WTC11 (cell line): ENCODE results near the gene ADGRL4. TPM values are rescaled to one million over a fixed set of nuclear protein-coding genes. Genes with fewer than 3 reads are reported as not detected.

Source experiments
- ATAC-seq: fragments of 200-7000 bp; cut with Tn5 transposase; 2 replicates; pipeline ENCODE4 v1.10.0; 2021; ENCODE audit warnings: mild to moderate bottlenecking, moderate library complexity
- CTCF ChIA-PET: fragments of 300-600 bp; sonication (Branson Sonifier 250); formaldehyde crosslinking; loops from one replicate; lab custom pipeline; 2021; ENCODE audit warnings: antibody characterized with exemption; lab: Charles Lee
- POLR2A ChIA-PET: fragments of 350-600 bp; sonication (Branson Sonifier 250); formaldehyde crosslinking; loops from one replicate; lab custom pipeline; 2021; ENCODE audit warnings: antibody characterized with exemption; lab: Charles Lee
- DNase-seq: peaks from one replicate; pipeline ENCODE4 v3.0.0; 2021; ENCODE audit warnings: low spot score
- H3K27ac Mint-ChIP-seq: 2 replicates; pipeline ENCODE4 v1.8.0; 2021; ENCODE audit warnings: mixed read lengths
- H3K27me3 Mint-ChIP-seq: 2 replicates; pipeline ENCODE4 v1.8.0; 2021; ENCODE audit warnings: low read depth, mild to moderate bottlenecking, moderate library complexity, mixed read lengths
- H3K36me3 Mint-ChIP-seq: 2 replicates; pipeline ENCODE4 v1.8.0; 2021; ENCODE audit warnings: mixed read lengths
- H3K4me1 Mint-ChIP-seq: 2 replicates; pipeline ENCODE4 v1.8.0; 2022; ENCODE audit warnings: mixed read lengths
- H3K4me3 Mint-ChIP-seq: 2 replicates; pipeline ENCODE4 v1.8.0; 2021; ENCODE audit warnings: mild to moderate bottlenecking, moderate library complexity, mixed read lengths
- H3K9me3 Mint-ChIP-seq: 2 replicates; pipeline ENCODE4 v1.8.0; 2021; ENCODE audit warnings: mixed read lengths
- ATF1 ChIP-seq: sonication (generic); formaldehyde crosslinking; IDR thresholded peaks from 2 replicates; pipeline ENCODE4 v1.8.1; 2023; ENCODE audit warnings: mild to moderate bottlenecking, moderate library complexity, missing genetic modification reagents
- ESRRA ChIP-seq: sonication (generic); formaldehyde crosslinking; IDR thresholded peaks from 2 replicates; pipeline ENCODE4 v1.8.1; 2022; ENCODE audit warnings: mild to moderate bottlenecking, missing genetic modification reagents, borderline replicate concordance
- FOXJ3 ChIP-seq: sonication (generic); formaldehyde crosslinking; IDR thresholded peaks from 2 replicates; pipeline ENCODE4 v1.9.0; 2021; ENCODE audit warnings: missing genetic modification reagents, mild to moderate bottlenecking, borderline replicate concordance
- HMGA2 ChIP-seq: fragments of 250-450 bp; sonication (Bioruptor Pico); IDR thresholded peaks from 2 replicates; pipeline ENCODE4 v1.4.0; 2021; ENCODE audit warnings: mild to moderate bottlenecking, moderate library complexity
- KAT7 ChIP-seq: sonication (generic); formaldehyde crosslinking; IDR thresholded peaks from 2 replicates; pipeline ENCODE4 v1.8.1; 2023; ENCODE audit warnings: missing genetic modification reagents, mild to moderate bottlenecking, borderline replicate concordance
- NFATC4 ChIP-seq: fragments of 250-450 bp; sonication (Bioruptor Pico); IDR thresholded peaks from 2 replicates; pipeline ENCODE4 v1.9.0; 2021; ENCODE audit warnings: mild to moderate bottlenecking
- ZNF121 ChIP-seq: sonication (generic); formaldehyde crosslinking; IDR thresholded peaks from 2 replicates; pipeline ENCODE4 v1.8.0; 2023; ENCODE audit warnings: missing genetic modification reagents
- ZNF671 ChIP-seq: fragments of 250-450 bp; sonication (Bioruptor Pico); IDR thresholded peaks from 2 replicates; pipeline ENCODE4 v1.8.0; 2021; ENCODE audit warnings: mild to moderate bottlenecking
- total RNA-seq: library from RNA; stranded (reverse); gene quantifications from 3 replicates; pipeline ENCODE4 v1.2.3, GENCODE V29; 2021
- TF ChIP-seq, protein P1 (sequence below): fragments of 250-450 bp; sonication (Bioruptor Pico); IDR thresholded peaks from 2 replicates; pipeline ENCODE4 v1.9.0; 2021; ENCODE audit warnings: mild to moderate bottlenecking, borderline replicate concordance
- TF ChIP-seq, protein P2 (sequence below): sonication (generic); formaldehyde crosslinking; IDR thresholded peaks from 2 replicates; pipeline ENCODE4 v1.8.1; 2023; ENCODE audit warnings: mild to moderate bottlenecking, missing genetic modification reagents, borderline replicate concordance
- TF ChIP-seq, protein P3 (sequence below): sonication (generic); formaldehyde crosslinking; IDR thresholded peaks from 2 replicates; pipeline ENCODE4 v1.8.0; 2022; ENCODE audit warnings: mild to moderate bottlenecking, missing genetic modification reagents

ADGRL4 gene
- total RNA-seq, 1 experiment from 2014 or later, result 0.37 TPM

DNA sequence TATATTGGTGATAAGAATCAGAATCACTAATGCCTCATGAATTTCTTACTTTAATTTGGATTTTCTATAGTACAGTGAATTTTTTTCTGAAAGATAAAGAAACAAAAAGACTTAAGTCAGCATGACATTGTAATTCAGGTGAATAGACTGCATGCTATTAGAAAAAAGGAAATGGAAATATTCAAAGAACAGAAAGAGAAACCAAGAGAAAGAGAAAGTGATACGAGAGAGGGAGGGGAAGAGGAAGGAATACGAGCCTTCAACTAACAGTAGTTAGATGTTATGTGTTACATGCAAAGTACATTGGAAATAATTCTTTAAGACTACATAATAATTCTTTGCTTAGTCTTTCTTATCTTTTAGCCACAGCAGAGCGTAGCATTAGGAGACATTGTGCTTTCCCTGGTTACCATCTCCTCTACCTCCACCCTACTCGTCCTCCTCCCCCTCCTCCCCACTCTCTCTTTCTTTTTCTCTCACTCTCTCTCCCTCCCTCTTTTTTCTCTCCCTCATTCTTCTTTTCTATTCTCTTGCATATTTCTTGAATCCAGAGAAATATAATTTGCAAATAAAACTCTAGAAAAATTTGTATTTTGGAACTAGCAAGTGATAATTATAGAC, 46.4 kb upstream of the ADGRL4 start:
- Mint-ChIP-seq H3K27ac (peak overlapping the region; percentile 74; the same call in 1 of the 2 replicates), H3K4me1 (peaks cover 24% of the 10 kb centered on the region), H3K27me3 (no peaks in the 10 kb centered on the region), H3K9me3 (peaks cover 14% of the 10 kb centered on the region), H3K36me3 (no peaks in the 10 kb centered on the region; the same call in 1 of the 2 replicates), H3K4me3 (peak overlapping the region; percentile 35)
- CTCF ChIA-PET, result no interaction called here
- no peak for DNase-seq
- no peak for TF ChIP-seq HMGA2
- no peak for TF ChIP-seq ZNF121 (CRISPR knock-in tag)
- TF ChIP-seq, protein P1, sequence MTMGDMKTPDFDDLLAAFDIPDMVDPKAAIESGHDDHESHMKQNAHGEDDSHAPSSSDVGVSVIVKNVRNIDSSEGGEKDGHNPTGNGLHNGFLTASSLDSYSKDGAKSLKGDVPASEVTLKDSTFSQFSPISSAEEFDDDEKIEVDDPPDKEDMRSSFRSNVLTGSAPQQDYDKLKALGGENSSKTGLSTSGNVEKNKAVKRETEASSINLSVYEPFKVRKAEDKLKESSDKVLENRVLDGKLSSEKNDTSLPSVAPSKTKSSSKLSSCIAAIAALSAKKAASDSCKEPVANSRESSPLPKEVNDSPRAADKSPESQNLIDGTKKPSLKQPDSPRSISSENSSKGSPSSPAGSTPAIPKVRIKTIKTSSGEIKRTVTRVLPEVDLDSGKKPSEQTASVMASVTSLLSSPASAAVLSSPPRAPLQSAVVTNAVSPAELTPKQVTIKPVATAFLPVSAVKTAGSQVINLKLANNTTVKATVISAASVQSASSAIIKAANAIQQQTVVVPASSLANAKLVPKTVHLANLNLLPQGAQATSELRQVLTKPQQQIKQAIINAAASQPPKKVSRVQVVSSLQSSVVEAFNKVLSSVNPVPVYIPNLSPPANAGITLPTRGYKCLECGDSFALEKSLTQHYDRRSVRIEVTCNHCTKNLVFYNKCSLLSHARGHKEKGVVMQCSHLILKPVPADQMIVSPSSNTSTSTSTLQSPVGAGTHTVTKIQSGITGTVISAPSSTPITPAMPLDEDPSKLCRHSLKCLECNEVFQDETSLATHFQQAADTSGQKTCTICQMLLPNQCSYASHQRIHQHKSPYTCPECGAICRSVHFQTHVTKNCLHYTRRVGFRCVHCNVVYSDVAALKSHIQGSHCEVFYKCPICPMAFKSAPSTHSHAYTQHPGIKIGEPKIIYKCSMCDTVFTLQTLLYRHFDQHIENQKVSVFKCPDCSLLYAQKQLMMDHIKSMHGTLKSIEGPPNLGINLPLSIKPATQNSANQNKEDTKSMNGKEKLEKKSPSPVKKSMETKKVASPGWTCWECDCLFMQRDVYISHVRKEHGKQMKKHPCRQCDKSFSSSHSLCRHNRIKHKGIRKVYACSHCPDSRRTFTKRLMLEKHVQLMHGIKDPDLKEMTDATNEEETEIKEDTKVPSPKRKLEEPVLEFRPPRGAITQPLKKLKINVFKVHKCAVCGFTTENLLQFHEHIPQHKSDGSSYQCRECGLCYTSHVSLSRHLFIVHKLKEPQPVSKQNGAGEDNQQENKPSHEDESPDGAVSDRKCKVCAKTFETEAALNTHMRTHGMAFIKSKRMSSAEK (CRISPR knock-in tag), result no peak
- no peak for TF ChIP-seq KAT7
- no peak for TF ChIP-seq ATF1 (CRISPR knock-in tag)
- no peak for TF ChIP-seq NFATC4 (CRISPR knock-in tag)
- TF ChIP-seq ESRRA (CRISPR knock-in tag), result no peak
- no peak for TF ChIP-seq FOXJ3 (CRISPR knock-in tag)
- POLR2A ChIA-PET, result no interaction called here
- ATAC-seq, result no peak

DNA sequence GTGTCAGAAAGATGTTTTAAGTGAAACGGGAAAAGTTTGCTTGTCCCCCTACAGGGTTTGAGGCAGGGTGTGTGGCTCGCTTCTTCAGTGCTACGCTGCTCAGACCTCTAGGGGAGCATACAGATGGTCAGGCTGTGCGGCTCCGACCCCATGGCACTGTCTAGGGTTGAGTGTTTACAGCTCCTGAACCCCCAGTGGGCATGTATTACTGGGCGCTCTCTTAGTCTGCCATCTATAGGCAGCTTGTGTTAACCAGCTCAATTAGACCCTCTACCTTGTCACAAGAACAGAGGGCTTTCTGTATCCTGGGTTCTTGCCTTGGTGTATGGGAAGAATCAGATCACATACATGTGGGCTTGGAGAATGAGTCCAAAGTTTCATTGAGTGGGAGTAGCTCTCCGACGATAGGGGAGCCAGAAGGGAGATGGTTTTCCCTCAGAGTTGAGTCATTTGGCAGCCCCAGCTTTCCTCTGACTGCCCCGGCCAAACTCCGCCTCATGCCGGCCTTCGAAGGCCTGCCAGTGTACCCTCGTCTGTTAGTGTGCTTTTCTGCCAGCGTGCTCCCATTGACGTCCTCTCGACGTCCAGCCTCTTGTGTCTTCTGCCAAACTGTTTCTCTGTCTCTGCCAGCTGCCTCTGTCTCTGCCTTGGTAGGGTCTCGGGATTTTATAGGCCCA, 38.6 kb upstream of the ADGRL4 start:
- peak; percentile 46 for DNase-seq
- peak; percentile 98 for ATAC-seq

DNA sequence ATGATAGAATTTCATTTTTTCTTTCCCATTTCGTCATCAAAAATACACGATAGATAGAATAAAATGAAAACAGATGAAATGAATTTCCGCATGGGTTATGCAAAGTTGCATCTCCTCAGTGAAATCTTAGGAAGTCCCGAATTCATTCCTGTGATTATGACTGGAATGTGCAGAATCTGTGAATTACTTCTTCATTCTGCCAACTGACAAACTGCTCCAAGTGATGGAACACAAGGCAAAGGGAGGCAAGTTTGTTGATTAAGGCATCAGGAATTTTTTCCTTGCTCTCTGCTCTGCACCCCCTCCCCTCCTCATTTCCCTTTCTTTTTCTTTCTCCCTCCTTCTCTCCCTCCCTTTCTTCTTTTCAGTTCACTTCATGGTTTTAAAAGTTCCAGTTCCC, 37.0 kb upstream of the ADGRL4 start:
- ChIA-PET POLR2A (no interaction called here), CTCF (no interaction called here)
- TF ChIP-seq, protein P1 (CRISPR knock-in tag), result no peak
- no peak for TF ChIP-seq KAT7
- Mint-ChIP-seq H3K4me3 (no peak overlapping the region), H3K27ac (no peak overlapping the region), H3K4me1 (peaks cover 13% of the 10 kb centered on the region), H3K9me3 (peaks cover 6% of the 10 kb centered on the region), H3K36me3 (peaks cover 4% of the 10 kb centered on the region), H3K27me3 (no peaks in the 10 kb centered on the region; the same call in 1 of the 2 replicates)
- no peak for ATAC-seq
- DNase-seq, result no peak

More for the DNA sequence above, 38.6 kb upstream of the ADGRL4 start:
- Mint-ChIP-seq H3K9me3 (peaks cover 6% of the 10 kb centered on the region; the same call in 1 of the 2 replicates), H3K27ac (no peak overlapping the region), H3K4me3 (no peak overlapping the region), H3K27me3 (no peaks in the 10 kb centered on the region), H3K4me1 (peaks cover 13% of the 10 kb centered on the region)
- ChIA-PET POLR2A (interaction anchor here (0.5 kb wide), 1 partner anchor 1467 kb away, joined by 3 read pairs; no protein-coding TSS in a partner anchor), CTCF (interaction anchor here (0.7 to 1.6 kb wide), 5 partner anchors 21 to 206 kb away, joined by 3 to 17 read pairs (median 3); no protein-coding TSS in a partner anchor)
- TF ChIP-seq ZNF671 (CRISPR knock-in tag), result no peak
- TF ChIP-seq, protein P2, sequence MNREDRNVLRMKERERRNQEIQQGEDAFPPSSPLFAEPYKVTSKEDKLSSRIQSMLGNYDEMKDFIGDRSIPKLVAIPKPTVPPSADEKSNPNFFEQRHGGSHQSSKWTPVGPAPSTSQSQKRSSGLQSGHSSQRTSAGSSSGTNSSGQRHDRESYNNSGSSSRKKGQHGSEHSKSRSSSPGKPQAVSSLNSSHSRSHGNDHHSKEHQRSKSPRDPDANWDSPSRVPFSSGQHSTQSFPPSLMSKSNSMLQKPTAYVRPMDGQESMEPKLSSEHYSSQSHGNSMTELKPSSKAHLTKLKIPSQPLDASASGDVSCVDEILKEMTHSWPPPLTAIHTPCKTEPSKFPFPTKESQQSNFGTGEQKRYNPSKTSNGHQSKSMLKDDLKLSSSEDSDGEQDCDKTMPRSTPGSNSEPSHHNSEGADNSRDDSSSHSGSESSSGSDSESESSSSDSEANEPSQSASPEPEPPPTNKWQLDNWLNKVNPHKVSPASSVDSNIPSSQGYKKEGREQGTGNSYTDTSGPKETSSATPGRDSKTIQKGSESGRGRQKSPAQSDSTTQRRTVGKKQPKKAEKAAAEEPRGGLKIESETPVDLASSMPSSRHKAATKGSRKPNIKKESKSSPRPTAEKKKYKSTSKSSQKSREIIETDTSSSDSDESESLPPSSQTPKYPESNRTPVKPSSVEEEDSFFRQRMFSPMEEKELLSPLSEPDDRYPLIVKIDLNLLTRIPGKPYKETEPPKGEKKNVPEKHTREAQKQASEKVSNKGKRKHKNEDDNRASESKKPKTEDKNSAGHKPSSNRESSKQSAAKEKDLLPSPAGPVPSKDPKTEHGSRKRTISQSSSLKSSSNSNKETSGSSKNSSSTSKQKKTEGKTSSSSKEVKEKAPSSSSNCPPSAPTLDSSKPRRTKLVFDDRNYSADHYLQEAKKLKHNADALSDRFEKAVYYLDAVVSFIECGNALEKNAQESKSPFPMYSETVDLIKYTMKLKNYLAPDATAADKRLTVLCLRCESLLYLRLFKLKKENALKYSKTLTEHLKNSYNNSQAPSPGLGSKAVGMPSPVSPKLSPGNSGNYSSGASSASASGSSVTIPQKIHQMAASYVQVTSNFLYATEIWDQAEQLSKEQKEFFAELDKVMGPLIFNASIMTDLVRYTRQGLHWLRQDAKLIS, result no peak
- TF ChIP-seq, protein P3, sequence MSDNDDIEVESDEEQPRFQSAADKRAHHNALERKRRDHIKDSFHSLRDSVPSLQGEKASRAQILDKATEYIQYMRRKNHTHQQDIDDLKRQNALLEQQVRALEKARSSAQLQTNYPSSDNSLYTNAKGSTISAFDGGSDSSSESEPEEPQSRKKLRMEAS (CRISPR knock-in tag), result peak; percentile 37; the same call in 1 of the 2 replicates
- TF ChIP-seq, all 79 proteins: peak for 1
- no peaks in the 10 kb centered on the region for H3K36me3 Mint-ChIP-seq
